Stimulated activated CD8-positive, alpha-beta memory T cell treated with anti-CD3 and anti-CD28 coated beads, Interleukin-15, amount 100 ng/mL, for 24 hours (primary cell): ENCODE results near the gene CELA2A.
"Not testable (repeated sequence)": the region's sequence is repeated elsewhere in the genome, so short reads cannot be mapped to it uniquely, and the experiment has no call there.

Experiments
- DNase-seq: peaks from one replicate; pipeline ENCODE4 v3.0.0-alpha.2; 2020; ENCODE audit warnings: low read depth

Gene CELA2A

DNA sequence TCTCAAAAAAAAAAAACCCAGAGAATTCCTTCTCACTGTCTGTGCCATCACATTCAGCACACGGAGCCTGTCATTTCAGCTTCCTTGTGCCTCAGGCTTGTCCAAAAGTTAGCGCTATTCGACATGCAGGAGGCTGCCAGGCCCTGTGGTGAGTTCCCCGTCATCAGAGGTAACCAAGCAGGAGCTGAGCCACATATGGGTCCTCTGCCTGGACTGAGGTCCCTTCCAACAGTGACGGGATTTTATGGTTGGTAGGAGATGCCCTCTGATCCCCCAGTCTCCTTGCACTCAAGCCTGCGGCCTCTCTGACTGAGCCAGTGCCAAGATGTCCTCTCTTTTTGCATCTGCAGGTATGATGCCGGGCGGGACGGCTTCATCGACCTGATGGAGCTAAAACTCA, 31.0 kb upstream of the CELA2A start:
- DNase-seq = no peak

DNA sequence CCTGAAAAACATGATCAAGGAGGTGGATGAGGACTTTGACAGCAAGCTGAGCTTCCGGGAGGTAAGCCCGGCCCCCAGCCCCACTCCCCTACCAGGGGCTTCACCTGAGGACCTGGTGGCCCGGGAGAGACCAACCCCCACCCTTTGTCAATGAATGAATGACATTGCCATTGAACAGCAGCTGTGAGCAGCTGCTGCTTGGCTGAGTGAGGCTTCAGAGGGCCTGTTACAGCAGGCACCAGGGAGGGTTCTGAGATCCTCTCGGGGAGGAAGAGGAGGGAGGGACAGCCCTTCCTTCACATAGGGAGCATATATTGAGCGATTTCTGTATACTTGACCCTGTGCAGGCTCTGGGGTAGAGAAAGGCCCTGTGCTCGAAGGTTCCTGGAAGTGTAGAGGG, 30.6 kb upstream of the CELA2A start:
- DNase-seq = no peak

DNA sequence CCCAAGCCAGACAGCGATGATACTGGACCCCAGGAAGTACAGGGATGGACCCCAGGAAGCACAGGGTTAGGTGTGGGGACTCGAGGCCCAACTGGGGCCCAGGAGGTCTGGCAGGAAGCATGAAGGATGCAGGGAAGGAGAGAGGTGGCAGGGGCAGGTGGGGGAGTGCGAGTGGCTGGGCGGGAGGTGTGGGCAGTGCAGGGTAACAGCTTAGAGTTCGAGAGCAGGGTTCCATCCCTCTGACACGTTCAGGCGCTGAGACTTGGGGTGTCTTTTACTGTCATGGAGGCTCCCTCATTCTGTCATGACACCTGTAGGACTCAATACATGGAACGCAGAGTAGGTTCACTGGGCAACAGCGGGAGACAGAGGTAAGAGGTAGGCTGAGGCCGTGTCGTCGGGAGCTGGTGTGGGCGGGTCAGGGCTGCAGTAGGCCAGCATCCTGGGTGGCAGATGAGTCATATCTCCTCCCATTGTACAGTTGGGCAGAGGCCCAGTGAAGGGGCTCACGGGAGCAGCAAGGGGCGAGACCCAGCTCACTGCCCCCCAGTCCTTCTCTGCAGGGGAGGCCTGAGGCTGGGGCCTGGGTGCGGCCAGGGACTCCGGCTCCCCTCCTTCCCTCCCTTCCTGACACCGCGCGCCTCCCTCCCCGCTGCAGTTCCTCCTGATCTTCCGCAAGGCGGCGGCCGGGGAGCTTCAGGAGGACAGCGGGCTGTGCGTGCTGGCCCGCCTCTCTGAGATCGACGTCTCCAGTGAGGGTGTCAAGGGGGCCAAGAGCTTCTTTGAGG, 29.8 kb upstream of the CELA2A start:
- no peak for DNase-seq

DNA sequence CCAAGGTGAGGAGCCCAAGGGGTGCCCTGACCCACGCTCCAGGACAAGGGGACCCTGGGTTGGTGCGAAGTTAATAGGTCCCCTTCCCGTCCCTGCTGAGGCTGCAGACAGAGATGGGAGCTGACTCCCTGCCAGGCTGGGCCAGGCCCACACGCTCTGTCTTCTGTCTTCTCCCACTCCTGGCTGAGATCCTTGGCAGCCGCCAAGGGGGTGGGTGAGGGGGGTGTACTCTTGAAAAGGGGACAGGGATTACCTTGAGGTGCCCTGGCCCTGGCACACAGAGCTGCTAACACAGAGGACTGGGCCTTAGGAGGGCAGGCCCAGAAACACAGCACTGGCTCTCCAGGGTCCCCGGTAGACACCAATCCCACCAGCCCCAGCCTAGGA, 29.3 kb upstream of the CELA2A start:
- DNase-seq = no peak

DNA sequence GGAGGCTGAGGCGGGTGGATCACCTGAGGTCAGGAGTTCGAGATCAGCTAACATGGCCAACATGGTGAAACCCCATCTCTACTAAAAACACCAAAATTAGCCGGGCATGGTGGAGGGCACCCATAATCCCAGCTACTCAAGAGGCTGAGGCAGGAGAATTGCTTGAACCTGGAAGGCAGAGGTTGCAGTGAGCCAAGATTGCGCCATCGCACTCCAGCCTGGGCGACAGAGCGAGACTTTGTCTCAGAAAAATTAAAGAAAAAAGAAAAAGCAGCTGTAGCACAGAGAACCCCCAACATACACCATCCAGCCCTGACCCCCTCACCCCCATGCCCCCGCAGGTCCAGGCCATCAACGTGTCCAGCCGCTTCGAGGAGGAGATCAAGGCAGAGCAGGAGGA, 28.3 kb upstream of the CELA2A start:
- not testable (repeated sequence) for DNase-seq

DNA sequence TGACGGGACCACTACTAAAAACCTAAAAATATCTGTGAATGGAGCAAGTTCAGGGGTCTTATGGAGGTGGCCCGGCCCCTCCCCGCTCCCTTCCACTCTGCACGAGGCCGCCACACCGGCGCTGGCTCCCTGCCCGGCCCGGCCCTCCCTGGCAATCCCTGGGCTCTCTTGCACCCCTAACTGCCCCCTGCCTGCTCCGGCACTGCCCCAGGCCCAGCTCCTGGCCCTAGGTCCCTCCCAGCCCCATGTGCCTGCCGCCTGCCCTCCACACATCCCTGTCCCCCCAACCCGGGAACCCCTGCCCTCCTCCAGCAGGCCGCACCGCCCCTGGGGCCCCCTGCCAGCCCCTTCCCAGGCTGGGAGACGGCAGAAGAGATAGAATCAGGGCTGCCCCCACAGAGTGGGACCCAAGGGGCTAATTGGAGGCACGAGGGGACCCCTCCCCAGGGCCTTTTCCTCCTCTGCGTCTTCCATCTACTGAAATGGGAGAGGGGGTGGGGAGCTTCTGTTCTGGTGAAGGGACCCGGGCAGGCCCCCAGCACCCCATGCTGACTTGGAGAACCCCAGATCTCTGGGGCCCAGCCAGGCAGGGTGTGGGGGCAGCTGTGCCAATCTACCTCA, 27.6 kb upstream of the CELA2A start:
- no peak for DNase-seq

DNA sequence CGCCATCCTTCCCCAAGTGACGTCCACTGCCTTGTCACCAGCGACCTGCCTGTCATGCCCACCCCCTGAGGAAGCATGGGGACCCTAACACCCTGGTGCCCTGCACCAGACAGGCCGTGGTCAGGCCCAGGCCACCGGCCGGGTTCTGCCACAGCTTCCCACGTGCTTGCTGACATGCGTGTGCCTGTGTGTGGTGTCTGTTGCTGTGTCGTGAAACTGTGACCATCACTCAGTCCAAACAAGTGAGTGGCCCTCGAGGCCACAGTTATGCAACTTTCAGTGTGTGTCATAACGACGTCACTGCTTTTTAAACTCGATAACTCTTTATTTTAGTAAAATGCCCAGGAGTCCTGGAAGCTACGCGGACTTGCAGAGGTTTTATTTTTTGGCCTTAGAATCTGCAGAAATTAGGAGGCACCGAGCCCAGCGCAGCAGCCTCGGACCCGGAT, 26.8 kb upstream of the CELA2A start:
- DNase-seq = no peak

DNA sequence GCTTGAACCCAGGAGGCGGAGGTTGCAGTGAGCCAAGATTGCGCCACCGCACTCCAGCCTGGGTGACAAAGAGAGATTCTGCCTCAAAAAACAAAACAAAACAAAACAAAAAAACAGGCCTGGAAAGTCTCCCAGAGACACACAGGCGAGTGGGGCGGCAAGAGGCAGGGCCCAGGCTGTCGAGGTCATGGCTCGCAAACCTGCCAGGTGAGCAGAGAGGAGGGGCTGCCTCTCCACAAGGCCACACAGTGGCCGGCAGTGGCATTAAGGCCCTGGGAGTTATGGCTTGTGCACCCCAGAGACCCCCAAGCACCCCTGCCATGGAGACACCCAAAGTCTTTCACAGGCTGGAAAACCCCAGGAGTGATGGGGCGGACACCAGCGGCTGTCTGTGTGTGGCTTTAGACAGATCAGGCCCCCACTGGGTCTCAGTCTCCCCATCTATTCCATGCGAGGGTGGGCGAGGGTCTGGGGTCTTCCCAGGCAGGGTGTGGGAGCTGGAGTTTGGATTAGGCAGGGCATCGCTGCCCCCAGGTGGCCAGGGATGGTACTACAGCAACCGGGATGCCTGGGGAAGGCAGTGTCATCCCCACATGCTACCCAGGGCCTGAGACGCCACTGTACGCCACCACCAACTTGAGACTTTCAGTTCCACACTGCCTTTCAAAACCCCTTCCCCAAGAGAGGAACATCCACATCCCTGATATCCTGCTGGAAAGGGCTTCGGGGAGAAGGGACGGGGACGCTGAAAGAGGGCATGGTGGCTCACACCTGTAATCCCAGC, 25.6 kb upstream of the CELA2A start:
- peak; percentile 72 for DNase-seq

DNA sequence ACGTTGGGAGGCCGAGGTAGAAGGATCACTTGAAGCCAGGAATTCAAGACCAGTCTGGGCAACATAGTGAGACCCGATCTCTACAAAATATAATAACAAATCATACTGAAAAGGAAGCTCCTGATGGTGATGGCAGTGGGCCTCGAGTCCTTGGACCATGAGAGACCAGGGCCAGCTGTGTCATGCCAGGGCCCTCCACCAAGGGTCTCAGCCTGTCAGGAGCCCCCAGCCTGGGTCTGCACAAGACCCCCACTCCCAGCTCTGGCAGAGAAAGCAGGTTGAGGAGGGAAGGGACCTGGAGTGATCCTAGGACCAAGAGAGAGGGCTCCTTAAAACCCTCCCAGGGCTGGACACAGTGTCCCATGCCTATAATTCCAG, 25.0 kb upstream of the CELA2A start:
- no peak for DNase-seq

DNA sequence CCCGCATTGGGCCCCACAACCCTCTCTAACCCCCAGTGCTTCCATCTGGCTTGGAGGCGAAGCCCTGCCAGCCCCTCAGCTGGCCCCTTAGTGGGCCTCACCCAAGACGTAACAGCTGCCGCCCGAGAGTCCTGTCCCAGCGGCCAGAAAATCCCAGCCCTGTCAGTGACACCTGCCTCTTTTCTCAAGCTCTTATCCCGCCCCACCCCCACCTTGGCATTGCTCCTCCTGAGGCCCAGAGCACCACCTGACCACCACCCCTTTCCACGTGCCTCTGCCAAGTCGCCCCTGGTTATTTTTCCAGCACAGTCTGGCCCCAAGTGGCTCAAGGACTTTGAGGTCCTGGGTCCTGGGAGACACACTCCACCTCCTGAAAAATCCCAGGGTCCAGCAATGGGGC, 24.2 kb upstream of the CELA2A start:
- no peak for DNase-seq

DNA sequence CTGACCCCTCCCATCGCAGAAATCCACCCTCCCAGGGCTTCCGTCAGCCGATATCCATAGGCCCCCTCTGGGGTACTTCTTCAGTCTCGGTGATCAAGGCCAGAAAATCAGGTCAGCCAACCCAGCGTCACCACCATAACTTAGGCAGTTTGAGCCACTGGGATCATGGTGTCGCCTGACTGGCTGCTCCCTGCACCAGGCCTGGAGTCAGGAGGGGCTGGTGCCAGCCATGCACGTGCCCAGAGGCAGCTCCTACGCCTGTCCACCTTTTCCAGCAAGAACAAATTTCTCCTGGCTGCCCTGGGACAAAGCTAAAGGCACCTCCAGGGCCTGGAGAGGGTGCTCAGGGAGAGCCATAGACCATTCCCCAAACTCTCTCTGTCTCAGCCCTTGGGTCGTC, 23.1 kb upstream of the CELA2A start:
- DNase-seq = no peak

DNA sequence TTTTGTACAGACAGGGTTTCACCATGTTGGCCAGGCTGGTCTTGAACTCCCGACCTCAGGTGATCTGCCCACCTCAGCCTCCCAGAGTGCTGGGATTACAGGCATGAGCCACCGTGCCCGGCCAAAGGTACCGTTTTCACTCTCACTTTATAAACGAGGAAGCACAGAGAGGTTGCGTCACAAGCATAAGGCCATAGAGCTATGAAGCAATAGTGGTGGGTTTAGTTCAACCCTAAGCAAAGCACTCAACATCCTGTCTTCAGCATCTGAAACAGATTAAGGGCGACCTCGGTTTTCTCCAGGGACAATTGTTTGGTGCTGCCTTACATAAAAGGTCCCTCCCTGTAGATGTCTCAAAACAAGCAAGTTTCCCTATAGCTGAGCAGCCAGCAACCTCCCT, 21.8 kb upstream of the CELA2A start:
- not testable (repeated sequence) for DNase-seq

DNA sequence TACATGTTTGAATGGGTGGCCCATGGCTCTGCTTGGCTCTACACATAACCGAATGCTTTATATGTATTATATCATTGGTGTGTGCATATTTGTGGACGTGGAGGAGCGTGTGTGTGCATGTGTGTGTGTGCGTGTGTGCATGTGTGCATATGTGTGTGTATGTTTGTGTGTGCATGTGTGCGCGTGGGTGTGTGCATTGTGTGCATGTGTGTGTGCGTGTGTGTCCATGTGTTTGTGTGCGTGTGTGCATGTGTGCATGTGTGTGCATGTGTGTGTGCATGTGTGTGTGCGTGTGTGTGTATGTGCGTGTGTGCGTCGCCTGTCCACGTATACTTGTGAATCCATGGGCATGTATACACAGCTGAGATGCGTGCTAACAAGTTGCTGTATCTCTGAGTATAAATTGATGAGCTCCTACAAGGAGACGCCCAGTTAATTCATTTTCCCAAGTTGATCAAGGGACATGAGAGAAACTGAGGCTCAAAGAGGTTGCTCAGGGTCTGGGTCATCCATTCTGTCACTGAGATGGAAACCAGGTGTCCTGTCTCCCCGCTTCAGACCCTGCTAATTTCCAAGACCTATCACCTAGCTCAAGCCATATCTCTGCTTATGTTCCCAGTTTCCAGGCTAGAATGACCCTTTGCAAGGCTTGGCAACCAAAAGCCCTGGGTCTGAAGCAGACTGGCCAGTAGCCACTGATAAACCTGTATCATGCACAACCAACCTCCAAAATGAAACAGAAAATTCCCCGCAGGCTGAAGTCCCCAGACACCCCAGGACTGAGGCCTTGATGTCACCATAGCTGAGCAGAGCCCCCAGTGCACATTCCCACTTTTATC, 21.1 kb upstream of the CELA2A start:
- DNase-seq = no peak

DNA sequence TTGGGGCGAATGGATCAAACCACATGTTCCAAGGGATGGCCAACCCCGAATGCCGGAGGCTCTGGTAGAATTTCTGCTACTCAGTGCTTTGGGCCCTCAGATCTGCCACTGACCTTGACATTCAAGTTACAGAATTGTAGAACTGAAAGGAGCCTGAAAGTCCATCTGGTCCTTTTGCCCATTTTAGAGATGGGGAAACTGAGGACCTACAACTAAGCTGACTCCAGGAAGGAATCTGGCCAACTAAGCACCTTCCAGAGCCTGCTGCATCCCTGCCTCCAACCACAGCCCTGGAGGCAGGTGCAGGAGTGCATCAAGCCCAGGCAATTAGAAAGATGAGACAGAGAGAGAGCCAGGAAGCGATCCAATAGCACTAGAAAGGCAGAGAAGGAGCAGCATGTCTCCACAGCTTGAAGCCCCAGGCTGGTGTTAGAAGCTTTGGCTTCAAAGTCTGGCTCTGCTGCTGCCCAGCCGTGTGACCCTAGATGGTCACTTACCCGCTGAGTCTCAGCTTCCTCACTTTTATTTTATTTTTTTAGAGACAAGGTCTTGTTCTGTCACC, 19.6 kb upstream of the CELA2A start:
- DNase-seq = no peak

DNA sequence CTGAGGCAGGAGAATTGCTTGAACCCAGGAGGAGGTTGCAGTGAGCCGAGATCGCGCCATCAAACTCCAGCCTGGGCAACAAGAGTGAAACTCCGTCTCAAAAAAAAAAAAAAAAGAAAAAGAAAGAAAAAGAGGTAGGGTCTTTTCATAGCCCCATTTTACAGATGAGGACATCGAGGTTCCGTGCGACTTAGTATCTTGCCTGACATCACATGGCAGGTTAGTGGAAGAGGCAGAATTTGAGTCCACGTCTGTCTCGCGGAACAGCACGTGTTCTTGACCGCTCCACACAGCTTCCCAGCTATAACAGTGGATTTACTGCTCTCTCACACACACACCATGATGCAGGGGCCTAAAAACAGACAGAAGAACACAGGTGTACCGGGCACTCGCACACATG, 17.2 kb upstream of the CELA2A start:
- DNase-seq = no peak

DNA sequence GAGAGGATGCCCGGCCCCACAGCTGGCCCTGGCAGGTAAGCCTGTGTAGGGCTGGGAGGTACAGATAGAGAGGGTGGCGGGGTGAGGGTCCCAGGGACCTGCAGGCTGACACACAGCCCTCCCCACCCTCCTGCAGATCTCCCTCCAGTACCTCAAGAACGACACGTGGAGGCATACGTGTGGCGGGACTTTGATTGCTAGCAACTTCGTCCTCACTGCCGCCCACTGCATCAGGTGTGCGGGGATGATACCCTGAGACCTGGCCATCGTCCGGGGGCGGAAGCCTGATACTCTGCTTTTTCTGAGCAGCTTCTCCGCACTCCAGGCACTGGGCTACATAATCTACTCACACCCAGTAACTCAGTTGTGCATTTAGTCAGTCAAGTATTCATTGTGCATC, 16.2 kb upstream of the CELA2A start:
- DNase-seq = no peak

DNA sequence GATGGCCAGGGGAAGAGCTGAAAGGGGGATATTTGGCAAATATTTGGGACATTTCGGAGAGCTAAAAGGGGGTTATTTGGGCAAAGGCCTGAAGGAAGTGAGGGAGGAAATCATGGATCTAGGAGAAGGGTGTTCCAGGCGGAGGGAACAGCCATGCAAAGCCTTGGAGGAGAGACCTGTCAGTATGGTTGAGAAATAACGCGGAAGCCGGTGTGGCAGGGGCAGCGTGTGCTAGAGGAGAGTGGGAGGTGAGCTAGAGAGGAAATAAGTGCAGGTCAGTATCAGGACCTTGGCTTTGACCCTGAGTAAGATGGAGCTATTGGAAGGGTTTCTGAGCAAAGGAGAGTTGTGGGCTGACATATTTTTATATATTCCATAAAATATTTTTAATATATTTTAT, 15.3 kb upstream of the CELA2A start:
- DNase-seq = no peak

DNA sequence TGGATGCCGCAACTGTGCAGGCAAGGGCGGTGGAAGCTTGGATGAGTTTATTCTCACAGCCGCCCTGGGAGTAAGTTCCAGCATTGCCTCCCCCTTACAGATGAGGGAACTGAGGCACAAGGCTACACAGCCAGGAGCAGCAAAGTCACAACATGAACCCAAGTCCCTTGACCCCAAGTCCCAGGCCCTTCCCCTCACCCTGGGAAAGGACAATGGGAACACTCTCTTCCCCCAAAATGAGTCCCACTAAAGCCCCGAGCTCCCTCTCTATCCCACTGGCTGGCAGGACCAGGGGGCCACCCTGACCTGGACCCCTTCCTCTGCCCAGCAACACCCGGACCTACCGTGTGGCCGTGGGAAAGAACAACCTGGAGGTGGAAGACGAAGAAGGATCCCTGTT, 14.4 kb upstream of the CELA2A start:
- no peak for DNase-seq

DNA sequence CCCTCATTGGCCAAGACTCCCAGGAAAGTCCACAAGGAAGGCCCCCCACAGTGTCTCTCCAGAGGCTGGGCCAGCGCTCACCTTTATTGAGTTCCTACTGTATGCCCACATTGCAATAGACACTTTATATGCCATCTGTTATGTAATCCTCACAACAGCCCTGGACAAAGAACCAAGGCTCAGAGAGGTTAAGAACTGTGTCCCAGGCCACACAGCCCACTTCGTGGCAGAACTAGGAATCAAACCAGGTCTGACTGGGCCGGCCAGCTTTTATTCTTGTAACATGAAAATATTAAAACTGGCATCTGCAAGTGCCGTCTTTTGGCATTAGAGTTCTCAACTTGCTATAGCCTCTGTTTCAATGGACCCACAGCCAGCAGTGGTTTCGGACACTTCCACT, 13.8 kb upstream of the CELA2A start:
- no peak for DNase-seq

DNA sequence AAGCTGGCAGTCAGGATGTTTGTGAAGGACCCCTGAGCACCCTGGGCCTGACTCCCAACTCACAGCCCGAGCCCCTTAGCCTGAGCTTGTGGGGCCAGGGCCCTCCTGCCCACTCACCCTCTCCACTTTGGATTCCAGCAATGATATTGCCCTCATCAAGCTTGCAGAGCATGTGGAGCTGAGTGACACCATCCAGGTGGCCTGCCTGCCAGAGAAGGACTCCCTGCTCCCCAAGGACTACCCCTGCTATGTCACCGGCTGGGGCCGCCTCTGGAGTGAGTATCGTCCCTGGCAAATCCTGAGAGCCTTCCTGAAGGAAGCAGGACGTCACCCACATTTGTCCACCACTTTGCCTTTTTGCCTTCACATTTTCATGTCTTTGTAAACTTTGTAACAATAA, 13.3 kb upstream of the CELA2A start:
- DNase-seq = no peak

DNA sequence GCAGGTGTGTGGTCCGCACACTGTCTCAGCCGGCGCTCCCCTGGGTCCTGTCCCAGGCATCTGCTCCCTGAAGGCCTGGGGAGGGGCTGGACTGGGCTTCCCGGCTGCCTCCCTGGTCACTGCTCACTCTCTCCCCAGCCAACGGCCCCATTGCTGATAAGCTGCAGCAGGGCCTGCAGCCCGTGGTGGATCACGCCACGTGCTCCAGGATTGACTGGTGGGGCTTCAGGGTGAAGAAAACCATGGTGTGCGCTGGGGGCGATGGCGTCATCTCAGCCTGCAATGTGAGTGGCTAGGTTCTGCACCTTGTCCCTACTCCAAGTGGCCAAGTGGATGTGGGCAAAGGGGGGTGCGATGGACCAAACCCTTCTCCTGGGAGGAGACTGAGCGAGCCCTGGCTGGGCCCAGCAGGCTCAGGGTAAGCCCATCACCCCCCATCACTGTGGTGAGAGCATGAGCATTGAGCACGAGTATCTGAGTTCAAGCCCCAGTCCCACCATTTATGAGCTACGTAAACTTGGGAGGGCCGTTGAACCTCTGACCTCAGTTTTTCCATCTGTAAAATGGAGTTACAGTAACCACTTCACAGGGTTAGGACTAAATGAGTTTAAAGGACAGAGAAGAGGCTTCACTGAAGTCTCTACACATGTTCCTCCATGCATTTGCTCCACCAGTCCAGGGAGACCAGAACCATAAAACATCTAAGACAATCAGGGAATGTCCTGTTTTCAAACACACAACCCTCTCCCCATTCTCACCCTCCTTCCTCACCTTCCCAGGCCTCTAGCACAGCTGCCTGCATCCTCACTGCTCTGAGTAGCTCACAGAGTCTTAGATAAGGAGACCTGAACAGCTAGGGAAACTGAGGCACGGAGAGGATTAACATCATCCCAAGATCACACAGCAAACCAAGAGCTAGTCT, 11.8 kb upstream of the CELA2A start:
- no peak for DNase-seq
